Panc1 (cell line): ENCODE measurements around the gene GDI1.

Experiments used
- POLR2AphosphoS5 ChIP-seq: IDR thresholded peaks from 2 replicates; pipeline ENCODE4 v1.6.1; 2012; ENCODE audit warnings: mild to moderate bottlenecking, low read depth, low read length, moderate library complexity
- SIN3A ChIP-seq: IDR thresholded peaks from 2 replicates; pipeline ENCODE4 v1.6.1; 2012; ENCODE audit warnings: low read depth, mild to moderate bottlenecking, low read length, moderate library complexity, borderline replicate concordance; ENCODE audit not compliant: insufficient read depth
- TCF7L2 ChIP-seq: IDR thresholded peaks from 2 replicates; pipeline ENCODE4 v1.6.1; 2011; ENCODE audit warnings: mild to moderate bottlenecking, low read depth, low read length, inconsistent platforms
- TF ChIP-seq, protein P1 (sequence below): fragments of 450-650 bp; IDR thresholded peaks from 2 replicates; pipeline ENCODE4 v1.5.1; 2017; ENCODE audit warnings: mild to moderate bottlenecking
- TF ChIP-seq, protein P2 (sequence below), 2 experiments: IDR thresholded peaks; 2 replicates each; pipeline ENCODE4 v1.6.1; 2011 to 2012; ENCODE audit warnings: low read depth in 2 of 2, control low read depth in 1 of 2, low read length in 1 of 2, mild to moderate bottlenecking in 1 of 2, moderate library complexity in 1 of 2; ENCODE audit not compliant: insufficient read depth in 1 of 2

DNA sequence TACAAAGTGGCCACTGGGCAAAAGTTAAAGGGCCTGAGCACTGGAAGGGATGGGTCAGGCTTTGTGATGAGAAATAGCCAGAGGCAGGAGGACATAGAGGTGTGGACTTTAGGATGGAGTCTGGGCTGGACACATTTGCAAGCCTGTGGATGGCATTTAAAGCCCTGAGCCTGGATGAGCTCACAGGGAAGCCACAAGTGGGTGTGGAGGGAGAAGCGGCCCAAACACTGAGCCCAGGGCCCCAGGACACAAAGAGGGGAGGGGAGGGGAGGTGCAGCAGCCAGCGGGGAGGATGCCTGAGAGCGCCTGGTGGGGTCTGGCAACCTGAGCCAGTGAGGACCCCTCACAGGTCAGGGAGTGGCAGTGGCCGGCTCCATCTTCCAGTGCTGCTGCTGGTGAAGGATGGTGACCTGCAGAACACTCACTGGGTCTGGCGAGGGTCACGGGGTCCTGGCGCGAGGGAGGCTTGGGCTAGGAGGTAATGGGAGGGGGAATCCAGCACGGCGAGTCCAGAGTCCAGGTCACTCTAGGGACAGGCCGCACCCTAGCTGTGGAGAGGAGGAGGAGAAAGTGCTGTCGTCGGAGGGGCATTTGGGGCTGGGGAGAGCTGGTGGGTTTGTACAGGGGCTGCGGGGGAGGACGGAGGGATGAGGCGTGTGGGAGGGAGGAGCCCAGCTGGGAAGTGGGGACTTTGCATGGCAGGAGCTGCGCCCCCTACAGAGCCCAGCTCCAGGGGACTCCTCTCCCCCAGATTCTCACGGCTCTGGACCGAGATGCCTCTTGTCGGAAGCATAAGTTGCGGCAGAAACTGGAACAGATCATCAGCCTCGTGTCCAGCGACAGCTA lies 35.1 kb downstream of the GDI1 start:
- TF ChIP-seq, protein P1, sequence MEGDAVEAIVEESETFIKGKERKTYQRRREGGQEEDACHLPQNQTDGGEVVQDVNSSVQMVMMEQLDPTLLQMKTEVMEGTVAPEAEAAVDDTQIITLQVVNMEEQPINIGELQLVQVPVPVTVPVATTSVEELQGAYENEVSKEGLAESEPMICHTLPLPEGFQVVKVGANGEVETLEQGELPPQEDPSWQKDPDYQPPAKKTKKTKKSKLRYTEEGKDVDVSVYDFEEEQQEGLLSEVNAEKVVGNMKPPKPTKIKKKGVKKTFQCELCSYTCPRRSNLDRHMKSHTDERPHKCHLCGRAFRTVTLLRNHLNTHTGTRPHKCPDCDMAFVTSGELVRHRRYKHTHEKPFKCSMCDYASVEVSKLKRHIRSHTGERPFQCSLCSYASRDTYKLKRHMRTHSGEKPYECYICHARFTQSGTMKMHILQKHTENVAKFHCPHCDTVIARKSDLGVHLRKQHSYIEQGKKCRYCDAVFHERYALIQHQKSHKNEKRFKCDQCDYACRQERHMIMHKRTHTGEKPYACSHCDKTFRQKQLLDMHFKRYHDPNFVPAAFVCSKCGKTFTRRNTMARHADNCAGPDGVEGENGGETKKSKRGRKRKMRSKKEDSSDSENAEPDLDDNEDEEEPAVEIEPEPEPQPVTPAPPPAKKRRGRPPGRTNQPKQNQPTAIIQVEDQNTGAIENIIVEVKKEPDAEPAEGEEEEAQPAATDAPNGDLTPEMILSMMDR = no peak
- TF ChIP-seq POLR2AphosphoS5 (no peak), TCF7L2 (no peak), SIN3A (no peak)
- TF ChIP-seq, protein P2, sequence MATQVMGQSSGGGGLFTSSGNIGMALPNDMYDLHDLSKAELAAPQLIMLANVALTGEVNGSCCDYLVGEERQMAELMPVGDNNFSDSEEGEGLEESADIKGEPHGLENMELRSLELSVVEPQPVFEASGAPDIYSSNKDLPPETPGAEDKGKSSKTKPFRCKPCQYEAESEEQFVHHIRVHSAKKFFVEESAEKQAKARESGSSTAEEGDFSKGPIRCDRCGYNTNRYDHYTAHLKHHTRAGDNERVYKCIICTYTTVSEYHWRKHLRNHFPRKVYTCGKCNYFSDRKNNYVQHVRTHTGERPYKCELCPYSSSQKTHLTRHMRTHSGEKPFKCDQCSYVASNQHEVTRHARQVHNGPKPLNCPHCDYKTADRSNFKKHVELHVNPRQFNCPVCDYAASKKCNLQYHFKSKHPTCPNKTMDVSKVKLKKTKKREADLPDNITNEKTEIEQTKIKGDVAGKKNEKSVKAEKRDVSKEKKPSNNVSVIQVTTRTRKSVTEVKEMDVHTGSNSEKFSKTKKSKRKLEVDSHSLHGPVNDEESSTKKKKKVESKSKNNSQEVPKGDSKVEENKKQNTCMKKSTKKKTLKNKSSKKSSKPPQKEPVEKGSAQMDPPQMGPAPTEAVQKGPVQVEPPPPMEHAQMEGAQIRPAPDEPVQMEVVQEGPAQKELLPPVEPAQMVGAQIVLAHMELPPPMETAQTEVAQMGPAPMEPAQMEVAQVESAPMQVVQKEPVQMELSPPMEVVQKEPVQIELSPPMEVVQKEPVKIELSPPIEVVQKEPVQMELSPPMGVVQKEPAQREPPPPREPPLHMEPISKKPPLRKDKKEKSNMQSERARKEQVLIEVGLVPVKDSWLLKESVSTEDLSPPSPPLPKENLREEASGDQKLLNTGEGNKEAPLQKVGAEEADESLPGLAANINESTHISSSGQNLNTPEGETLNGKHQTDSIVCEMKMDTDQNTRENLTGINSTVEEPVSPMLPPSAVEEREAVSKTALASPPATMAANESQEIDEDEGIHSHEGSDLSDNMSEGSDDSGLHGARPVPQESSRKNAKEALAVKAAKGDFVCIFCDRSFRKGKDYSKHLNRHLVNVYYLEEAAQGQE (IDR thresholded peaks at IDR 0.05; ENCODE audit: insufficient read depth in 1 of 2, low read depth in 2 of 2, low read length in 1 of 2) = no peak
